Activated CD8-positive, alpha-beta memory T cell treated with anti-CD3 and anti-CD28 coated beads for 24 hours (primary cell): ENCODE data around the gene ADAM33.

Experiments used
- DNase-seq: peaks from one replicate; pipeline ENCODE4 v3.0.0-alpha.2; 2020

ADAM33 gene

GRCh38 chr20:3706774-3707507 lies 25.1 kb upstream of the ADAM33 start:
- no peak for DNase-seq

GRCh38 chr20:3705970-3706739 lies 24.3 kb upstream of the ADAM33 start:
- no peak for DNase-seq

GRCh38 chr20:3705491-3705969 lies 23.7 kb upstream of the ADAM33 start:
- no peak for DNase-seq

GRCh38 chr20:3704087-3704486 lies 22.3 kb upstream of the ADAM33 start:
- no peak for DNase-seq

- DNase-seq = no peak
Measured at GRCh38 chr20:3702611-3703391, 21.0 kb upstream of the ADAM33 start.

GRCh38 chr20:3701061-3701998 lies 19.5 kb upstream of the ADAM33 start:
- no peak for DNase-seq

GRCh38 chr20:3699037-3699436 lies 17.2 kb upstream of the ADAM33 start:
- DNase-seq = no peak

GRCh38 chr20:3698591-3699001 lies 16.8 kb upstream of the ADAM33 start:
- DNase-seq = no peak

- DNase-seq = no peak
Measured at GRCh38 chr20:3697588-3698305, 15.9 kb upstream of the ADAM33 start.

- no peak for DNase-seq
Measured at GRCh38 chr20:3696745-3697587, 15.2 kb upstream of the ADAM33 start.

- DNase-seq = no peak
Measured at GRCh38 chr20:3696200-3696599, 14.4 kb upstream of the ADAM33 start.

GRCh38 chr20:3694864-3695263 lies 13.1 kb upstream of the ADAM33 start:
- no peak for DNase-seq

GRCh38 chr20:3693376-3693775 lies 11.6 kb upstream of the ADAM33 start:
- no peak for DNase-seq

GRCh38 chr20:3692706-3693294 lies 11.0 kb upstream of the ADAM33 start:
- DNase-seq = no peak

- DNase-seq = no peak
Measured at GRCh38 chr20:3691897-3692296, 10.1 kb upstream of the ADAM33 start.

GRCh38 chr20:3691306-3691705 lies 9.5 kb upstream of the ADAM33 start:
- no peak for DNase-seq

GRCh38 chr20:3690413-3690812 lies 8.6 kb upstream of the ADAM33 start:
- no peak for DNase-seq

- no peak for DNase-seq
Measured at GRCh38 chr20:3689978-3690377, 8.2 kb upstream of the ADAM33 start.

GRCh38 chr20:3687655-3688054 lies 5.8 kb upstream of the ADAM33 start:
- no peak for DNase-seq

GRCh38 chr20:3686867-3687321 lies 5.1 kb upstream of the ADAM33 start:
- no peak for DNase-seq
